ENCODE results near the gene C5.
A peak's percentile ranks its signal among the peaks of the same experiment; 100 is the strongest.

The C5 gene

GRCh38 chr9:120937127-120937526 is 112.9 kb downstream of the C5 start:
- Histone ChIP-seq H3K4me2 (peak overlapping the region; percentile 77), H3K27me3 (ENCODE audit: insufficient read depth, low read depth) (no peaks in the 10 kb centered on the region), H3K4me1 (ENCODE audit: low read depth, poor library complexity, severe bottlenecking) (peaks cover 57% of the 10 kb centered on the region), H3K4me3 (IDR thresholded peaks at IDR 0.05; ENCODE audit: insufficient read depth, low read depth, low read length) (no peak overlapping the region), H4K20me1 (ENCODE audit: insufficient read depth) (no peaks in the 10 kb centered on the region), H3K9ac (peak overlapping the region; percentile 46; the same call in 1 of the 2 replicates), H2AFZ (ENCODE audit: low read depth) (peak overlapping the region; percentile 44; the same call in 1 of the 2 replicates), H3K27ac (peak overlapping the region; percentile 74; the same call in 1 of the 2 replicates), H3K79me2 (ENCODE audit: insufficient read depth, low read depth) (no peaks in the 10 kb centered on the region), H3K36me3 (ENCODE audit: insufficient read depth) (no peaks in the 10 kb centered on the region)
- TF ChIP-seq CTCF (conservative IDR thresholded peaks at IDR 0.05; ENCODE audit: low read depth, low read length) = no peak

- H3K4me3 ChIP-seq (IDR thresholded peaks at IDR 0.05; ENCODE audit: insufficient read depth, low read depth, low read length) = no peak overlapping the region
- H3K4me2 ChIP-seq = peak overlapping the region; percentile 77
- peak overlapping the region; percentile 74; the same call in 1 of the 2 replicates for H3K27ac ChIP-seq
These were observed 113.3 kb downstream of the C5 start for GRCh38 chr9:120936764-120937122.

GRCh38 chr9:120936011-120936763 is 113.9 kb downstream of the C5 start:
- Histone ChIP-seq H2AFZ (ENCODE audit: low read depth) (peak overlapping the region; percentile 44; the same call in 1 of the 2 replicates), H3K27ac (peak overlapping the region; percentile 74)

More at GRCh38 chr9:120936764-120937122, 113.3 kb downstream of the C5 start:
- TF ChIP-seq CTCF (conservative IDR thresholded peaks at IDR 0.05; ENCODE audit: low read depth, low read length) = peak; percentile 64
- H3K27me3 ChIP-seq (ENCODE audit: insufficient read depth, low read depth) = no peaks in the 10 kb centered on the region
- H3K9ac ChIP-seq = peak overlapping the region; percentile 46; the same call in 1 of the 2 replicates
- no peaks in the 10 kb centered on the region for H3K36me3 ChIP-seq (ENCODE audit: insufficient read depth)
- no peaks in the 10 kb centered on the region for H4K20me1 ChIP-seq (ENCODE audit: insufficient read depth)
- peaks cover 61% of the 10 kb centered on the region for H3K4me1 ChIP-seq (ENCODE audit: low read depth, poor library complexity, severe bottlenecking)
- H2AFZ ChIP-seq (ENCODE audit: low read depth) = peak overlapping the region; percentile 44; the same call in 1 of the 2 replicates
- H3K79me2 ChIP-seq (ENCODE audit: insufficient read depth, low read depth) = no peaks in the 10 kb centered on the region

GRCh38 chr9:120935383-120935857 is 114.7 kb downstream of the C5 start:
- no peak for TF ChIP-seq CTCF (conservative IDR thresholded peaks at IDR 0.05; ENCODE audit: low read depth, low read length)
- H4K20me1 ChIP-seq (ENCODE audit: insufficient read depth) = no peaks in the 10 kb centered on the region
- peak overlapping the region; percentile 74 for H3K27ac ChIP-seq
- H3K27me3 ChIP-seq (ENCODE audit: insufficient read depth, low read depth) = no peaks in the 10 kb centered on the region
- H3K4me3 ChIP-seq (IDR thresholded peaks at IDR 0.05; ENCODE audit: insufficient read depth, low read depth, low read length) = no peak overlapping the region
- H3K79me2 ChIP-seq (ENCODE audit: insufficient read depth, low read depth) = no peaks in the 10 kb centered on the region
- peak overlapping the region; percentile 44; the same call in 1 of the 2 replicates for H2AFZ ChIP-seq (ENCODE audit: low read depth)
- no peaks in the 10 kb centered on the region for H3K36me3 ChIP-seq (ENCODE audit: insufficient read depth)
- H3K4me1 ChIP-seq (ENCODE audit: low read depth, poor library complexity, severe bottlenecking) = peaks cover 74% of the 10 kb centered on the region
- H3K4me2 ChIP-seq = peak overlapping the region; percentile 77
- H3K9ac ChIP-seq = peak overlapping the region; percentile 46; the same call in 1 of the 2 replicates

More at GRCh38 chr9:120936011-120936763, 113.9 kb downstream of the C5 start:
- peak; percentile 98 for TF ChIP-seq CTCF (conservative IDR thresholded peaks at IDR 0.05; ENCODE audit: low read depth, low read length)
- no peaks in the 10 kb centered on the region for H3K27me3 ChIP-seq (ENCODE audit: insufficient read depth, low read depth)
- H3K79me2 ChIP-seq (ENCODE audit: insufficient read depth, low read depth) = no peaks in the 10 kb centered on the region
- no peaks in the 10 kb centered on the region for H3K36me3 ChIP-seq (ENCODE audit: insufficient read depth)
- no peak overlapping the region for H3K4me3 ChIP-seq (IDR thresholded peaks at IDR 0.05; ENCODE audit: insufficient read depth, low read depth, low read length)
- H4K20me1 ChIP-seq (ENCODE audit: insufficient read depth) = no peaks in the 10 kb centered on the region
- H3K9ac ChIP-seq = peak overlapping the region; percentile 46; the same call in 1 of the 2 replicates
- H3K4me1 ChIP-seq (ENCODE audit: low read depth, poor library complexity, severe bottlenecking) = peaks cover 66% of the 10 kb centered on the region
- peak overlapping the region; percentile 77 for H3K4me2 ChIP-seq

All from KMS-11 (cell line).